Rectal smooth muscle tissue (tissue), 1 donor: ENCODE results near the gene MYLIP.

ENCODE experiments used
- H3K27ac ChIP-seq: one replicate; pipeline ENCODE4 v1.7.0; 2013; ENCODE audit warnings: low read depth, low read length, inconsistent platforms
- H3K27me3 ChIP-seq: one replicate; pipeline ENCODE4 v1.7.0; 2013; ENCODE audit warnings: low read length; ENCODE audit not compliant: control insufficient read depth, insufficient read depth
- H3K36me3 ChIP-seq: one replicate; pipeline ENCODE4 v1.7.0; 2013; ENCODE audit warnings: low read length; ENCODE audit not compliant: control insufficient read depth, insufficient read depth
- H3K4me1 ChIP-seq: one replicate; pipeline ENCODE4 v1.7.0; 2013; ENCODE audit warnings: low read length; ENCODE audit not compliant: control insufficient read depth, insufficient read depth
- H3K4me3 ChIP-seq: one replicate; pipeline ENCODE4 v1.7.0; 2013; ENCODE audit warnings: low read length
- H3K9ac ChIP-seq: one replicate; pipeline ENCODE4 v1.7.0; 2013; ENCODE audit warnings: low read length

The MYLIP gene

DNA sequence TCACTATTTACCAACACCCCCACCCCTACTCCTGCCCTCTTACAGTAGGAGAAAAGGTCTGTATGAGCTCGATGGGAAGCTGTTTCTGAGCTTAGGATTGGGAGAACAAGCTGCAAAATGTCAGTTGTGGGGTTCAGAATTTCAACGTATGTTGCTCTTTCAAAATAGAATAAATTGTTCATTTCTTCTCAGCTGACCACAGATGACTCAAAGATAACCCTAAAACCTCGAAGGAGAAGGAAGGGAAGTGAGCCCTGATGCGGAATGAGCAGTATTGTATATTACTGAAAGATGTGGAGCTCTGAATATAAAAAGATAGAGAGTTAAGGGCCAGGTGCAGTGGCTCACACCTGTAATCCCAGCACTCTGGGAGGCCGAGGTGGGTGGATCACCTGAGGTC lies 35.9 kb upstream of the MYLIP start:
- H3K4me1 ChIP-seq = no peaks in the 10 kb centered on the region
- no peak overlapping the region for H3K27ac ChIP-seq

DNA sequence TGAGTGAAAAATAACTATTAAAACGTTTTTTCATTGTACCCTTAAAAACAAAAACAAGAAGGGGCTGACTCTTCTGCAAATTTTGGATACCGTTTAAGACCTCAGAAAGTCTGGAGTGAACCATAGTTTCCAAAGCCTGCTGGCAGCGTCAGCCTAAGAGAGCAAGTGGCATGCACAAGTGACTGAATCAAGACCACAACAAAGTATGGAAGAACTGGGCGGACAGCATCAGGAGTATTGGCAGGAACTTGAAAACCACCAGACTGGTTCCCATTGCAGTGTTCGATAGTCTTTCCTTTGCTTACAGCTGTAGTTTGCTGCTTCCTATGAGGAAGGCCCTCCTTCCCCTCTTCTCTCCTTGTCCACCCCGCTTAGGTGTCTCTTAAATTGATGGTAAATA lies 33.7 kb upstream of the MYLIP start:
- H3K4me1 ChIP-seq = no peaks in the 10 kb centered on the region
- H3K4me3 ChIP-seq = no peak overlapping the region
- no peaks in the 10 kb centered on the region for H3K27me3 ChIP-seq
- no peak overlapping the region for H3K27ac ChIP-seq
- H3K9ac ChIP-seq = no peak overlapping the region
- H3K36me3 ChIP-seq = no peaks in the 10 kb centered on the region

More for the DNA sequence above, 35.9 kb upstream of the MYLIP start:
- Histone ChIP-seq H3K4me3 (no peak overlapping the region), H3K27me3 (no peaks in the 10 kb centered on the region), H3K36me3 (no peaks in the 10 kb centered on the region), H3K9ac (no peak overlapping the region)

DNA sequence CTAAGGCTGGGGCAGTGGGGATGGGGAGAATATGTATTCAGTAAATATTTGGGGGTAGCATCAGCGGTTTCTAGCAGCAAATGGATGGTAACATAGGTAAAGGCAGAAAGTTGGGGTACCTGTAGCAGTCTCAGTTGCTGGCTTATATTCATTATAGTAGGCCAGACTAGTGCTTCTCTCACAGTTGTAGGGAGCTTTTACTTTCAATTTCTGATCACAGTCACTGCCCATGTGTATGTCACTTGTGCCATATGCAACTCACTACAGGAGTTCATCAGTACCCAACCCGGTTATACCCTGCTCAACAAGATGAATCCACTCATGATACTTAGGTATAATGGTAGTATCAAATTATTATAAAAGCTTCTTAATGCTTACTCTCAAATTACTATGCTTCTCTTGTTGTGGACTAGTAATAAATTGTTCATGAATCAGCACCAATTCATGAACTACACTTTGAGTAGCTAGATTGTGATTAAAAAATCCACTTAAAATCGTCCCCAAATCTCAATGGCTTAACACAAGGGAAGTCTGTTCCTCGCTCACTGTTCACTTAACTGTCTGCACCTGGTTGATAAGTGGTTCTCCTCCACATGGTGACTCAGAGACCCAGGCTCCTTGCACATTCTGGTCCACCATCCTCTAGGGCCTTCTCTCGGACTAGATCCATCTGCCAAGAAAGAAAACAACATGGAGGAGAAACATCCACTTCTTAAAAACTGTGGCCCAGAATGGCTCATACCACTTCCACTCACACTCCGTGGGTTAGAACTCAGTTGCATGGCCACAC lies 31.3 kb upstream of the MYLIP start:
- H3K9ac ChIP-seq = no peak overlapping the region
- no peak overlapping the region for H3K4me3 ChIP-seq
- no peak overlapping the region for H3K27ac ChIP-seq
- H3K27me3 ChIP-seq = no peaks in the 10 kb centered on the region
- no peaks in the 10 kb centered on the region for H3K4me1 ChIP-seq
- no peaks in the 10 kb centered on the region for H3K36me3 ChIP-seq

DNA sequence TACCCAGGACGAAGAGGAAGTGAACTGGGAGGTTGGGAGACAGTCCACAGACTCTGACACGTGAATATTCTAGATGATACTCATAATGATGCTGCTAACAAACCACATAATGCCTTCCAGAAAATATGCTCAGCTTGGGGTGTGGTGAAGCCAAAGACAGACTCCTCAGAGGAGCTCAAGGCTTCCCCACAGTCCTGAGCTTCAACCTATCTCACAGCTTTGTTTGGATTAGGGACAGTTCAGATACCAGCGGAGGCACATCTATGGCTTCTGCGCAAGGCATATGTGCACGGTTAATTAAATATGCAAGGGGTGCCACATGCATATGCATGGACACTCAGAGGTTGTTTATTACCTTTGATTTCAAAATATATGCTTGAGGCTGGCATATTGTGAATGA lies 30.7 kb upstream of the MYLIP start:
- Histone ChIP-seq H3K9ac (no peak overlapping the region), H3K27me3 (no peaks in the 10 kb centered on the region), H3K27ac (no peak overlapping the region), H3K4me1 (no peaks in the 10 kb centered on the region), H3K36me3 (no peaks in the 10 kb centered on the region), H3K4me3 (no peak overlapping the region)

DNA sequence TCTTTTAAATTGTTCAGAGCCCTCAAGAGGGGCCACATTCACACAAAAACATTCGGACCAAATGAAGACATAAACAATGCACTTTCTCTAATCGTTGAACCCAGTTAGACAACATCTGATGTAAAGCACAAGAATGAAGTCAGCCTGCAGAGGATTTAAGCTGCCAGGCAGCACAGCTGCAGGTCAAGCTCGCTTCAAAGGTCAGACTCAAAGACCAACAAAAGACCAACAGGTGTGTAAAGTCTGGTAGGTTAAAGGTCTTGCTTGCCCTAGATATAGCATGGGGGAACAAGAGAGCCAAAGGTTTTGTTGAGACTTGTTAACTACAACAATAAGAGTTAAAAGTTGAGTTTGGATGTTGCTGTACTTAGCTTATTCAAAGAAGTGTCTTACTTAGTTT lies 26.7 kb upstream of the MYLIP start:
- Histone ChIP-seq H3K36me3 (no peaks in the 10 kb centered on the region), H3K4me3 (no peak overlapping the region), H3K27me3 (no peaks in the 10 kb centered on the region), H3K27ac (no peak overlapping the region), H3K4me1 (no peaks in the 10 kb centered on the region), H3K9ac (no peak overlapping the region)

DNA sequence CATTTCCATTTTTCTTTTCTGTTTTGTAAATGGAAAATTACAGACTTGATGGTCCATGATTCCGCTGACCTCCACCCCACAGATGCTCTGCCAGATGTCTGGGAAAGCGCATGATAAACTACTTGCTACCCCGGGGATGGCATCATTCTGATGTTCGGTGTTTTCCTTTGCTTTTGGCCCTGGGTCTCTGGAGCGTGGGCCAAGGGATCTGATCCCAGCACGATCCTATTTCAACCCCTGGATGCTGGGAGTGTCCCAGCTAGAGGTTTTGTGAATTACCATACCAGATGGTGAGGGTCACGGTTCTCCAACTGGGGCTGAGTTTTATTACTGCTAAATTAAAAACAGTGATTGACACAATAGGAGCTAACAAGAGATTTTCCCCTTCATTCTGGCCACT lies 25.2 kb upstream of the MYLIP start:
- no peaks in the 10 kb centered on the region for H3K27me3 ChIP-seq
- no peak overlapping the region for H3K4me3 ChIP-seq
- no peaks in the 10 kb centered on the region for H3K36me3 ChIP-seq
- H3K4me1 ChIP-seq = no peaks in the 10 kb centered on the region
- no peak overlapping the region for H3K9ac ChIP-seq
- H3K27ac ChIP-seq = no peak overlapping the region

DNA sequence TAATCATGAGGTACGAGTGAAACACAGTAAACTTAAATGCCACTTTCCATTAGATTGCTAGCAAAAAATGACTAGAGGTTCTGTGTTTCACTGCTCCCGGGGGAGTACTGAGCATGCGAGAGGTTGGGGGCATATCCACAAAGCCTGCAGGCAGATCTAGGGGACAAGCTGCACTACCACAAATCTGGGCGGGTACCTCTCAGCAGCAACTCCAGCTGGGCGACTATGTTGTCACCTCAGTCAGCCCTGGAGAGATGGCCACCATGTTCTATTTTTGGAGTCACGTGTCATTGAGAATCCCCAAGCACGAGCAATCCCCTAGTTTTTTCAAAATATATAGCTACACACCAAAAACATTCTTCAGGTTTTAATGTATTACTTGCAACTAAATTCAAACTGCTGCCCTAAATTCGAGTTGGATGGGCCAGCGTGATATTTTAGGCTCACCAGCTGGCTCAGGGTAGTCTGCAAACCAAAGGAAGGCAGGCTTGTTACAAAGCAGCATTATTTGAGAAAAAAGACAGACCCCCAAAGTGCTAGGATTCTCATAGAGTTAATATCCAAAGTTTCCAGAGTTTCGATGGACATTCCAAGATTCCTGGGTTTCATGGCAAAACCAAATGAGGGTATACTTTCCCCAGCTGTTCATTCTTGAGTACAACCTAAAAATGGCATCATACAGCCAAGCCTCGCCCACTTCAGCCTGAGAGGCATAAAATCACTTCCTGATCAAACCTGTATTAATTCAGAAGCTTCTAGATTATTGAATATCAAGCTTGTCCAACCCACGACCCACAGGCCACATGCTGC lies 24.1 kb upstream of the MYLIP start:
- Histone ChIP-seq H3K9ac (no peak overlapping the region), H3K27me3 (no peaks in the 10 kb centered on the region), H3K4me1 (no peaks in the 10 kb centered on the region), H3K36me3 (no peaks in the 10 kb centered on the region), H3K4me3 (no peak overlapping the region), H3K27ac (no peak overlapping the region)

DNA sequence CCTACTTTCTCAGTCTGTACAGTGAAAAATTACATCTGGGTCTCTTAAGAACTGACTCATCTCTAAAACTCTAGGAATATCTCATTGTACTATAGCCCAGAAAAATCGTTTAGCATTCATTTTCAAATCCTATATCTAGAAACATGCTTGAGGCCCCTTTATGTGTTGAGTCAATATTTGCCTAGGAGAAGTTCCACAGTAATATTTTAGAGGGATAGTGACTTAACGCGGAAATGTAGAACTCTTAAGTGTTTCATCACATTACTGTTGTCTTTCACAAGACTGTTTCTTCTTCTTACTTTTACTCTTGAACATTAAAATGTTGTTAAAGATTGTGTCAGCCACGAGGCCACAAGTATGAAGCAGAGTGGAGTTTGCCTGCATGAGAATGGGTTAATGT lies 23.0 kb upstream of the MYLIP start:
- Histone ChIP-seq H3K4me3 (no peak overlapping the region), H3K4me1 (no peaks in the 10 kb centered on the region), H3K36me3 (no peaks in the 10 kb centered on the region), H3K9ac (no peak overlapping the region), H3K27ac (no peak overlapping the region), H3K27me3 (no peaks in the 10 kb centered on the region)

DNA sequence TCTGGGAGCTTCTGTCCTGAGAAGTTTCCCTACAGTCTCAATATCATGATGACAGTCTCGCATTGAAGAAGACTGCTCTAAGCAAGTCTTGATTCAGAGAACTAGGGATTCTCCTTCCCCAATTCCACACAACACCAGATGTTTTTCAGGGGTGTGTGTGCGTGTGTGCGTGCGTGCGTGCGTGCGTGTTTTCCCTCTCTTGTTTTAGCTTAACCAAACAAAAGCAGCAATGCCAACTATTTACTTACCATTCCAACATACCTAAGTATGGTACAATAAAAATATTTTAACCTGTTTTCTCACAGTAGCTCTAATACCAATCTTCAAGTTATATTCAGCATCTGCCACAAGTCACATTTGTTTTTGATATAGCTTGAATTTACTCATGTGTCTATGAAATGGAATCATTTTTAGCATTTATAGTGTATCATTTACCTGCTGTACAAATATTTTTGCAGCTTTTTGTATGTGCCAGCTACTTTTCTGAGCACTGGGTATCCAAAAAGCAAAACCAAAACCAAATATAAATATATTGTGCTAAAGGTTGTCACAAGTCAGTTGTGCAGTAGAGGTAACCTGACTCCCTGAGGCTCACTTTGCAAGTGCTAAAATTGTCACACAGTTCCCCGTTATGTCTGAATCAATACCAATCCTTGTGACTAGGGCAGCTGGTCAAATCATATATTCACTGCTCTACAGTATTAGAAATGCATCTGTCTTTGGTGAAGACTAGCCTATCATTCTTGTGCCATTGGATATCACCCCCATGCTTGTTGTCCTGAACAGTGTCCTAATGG lies 21.7 kb upstream of the MYLIP start:
- Histone ChIP-seq H3K36me3 (no peaks in the 10 kb centered on the region), H3K4me3 (no peak overlapping the region), H3K4me1 (no peaks in the 10 kb centered on the region), H3K27me3 (no peaks in the 10 kb centered on the region), H3K27ac (no peak overlapping the region), H3K9ac (no peak overlapping the region)

DNA sequence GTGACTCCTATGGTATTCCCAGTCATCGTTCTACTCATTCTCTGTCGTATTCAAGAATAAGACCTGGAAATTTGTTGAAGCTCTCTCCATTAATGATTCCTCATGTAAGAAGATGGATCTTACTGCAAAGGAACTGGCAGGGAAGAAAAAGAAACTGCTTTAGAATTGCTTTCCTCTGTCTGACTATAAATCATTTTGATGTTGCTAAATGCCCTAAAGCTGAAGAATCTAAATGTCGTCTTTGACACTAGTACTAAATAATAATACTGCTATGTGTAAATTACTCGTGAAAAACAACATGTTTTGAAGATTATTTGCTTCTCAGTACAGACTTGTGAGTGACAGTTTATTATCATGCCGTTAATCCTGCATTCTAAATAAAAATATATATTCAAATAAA lies 20.5 kb upstream of the MYLIP start:
- Histone ChIP-seq H3K4me3 (no peak overlapping the region), H3K4me1 (no peaks in the 10 kb centered on the region), H3K36me3 (no peaks in the 10 kb centered on the region), H3K27ac (no peak overlapping the region), H3K27me3 (no peaks in the 10 kb centered on the region), H3K9ac (no peak overlapping the region)

DNA sequence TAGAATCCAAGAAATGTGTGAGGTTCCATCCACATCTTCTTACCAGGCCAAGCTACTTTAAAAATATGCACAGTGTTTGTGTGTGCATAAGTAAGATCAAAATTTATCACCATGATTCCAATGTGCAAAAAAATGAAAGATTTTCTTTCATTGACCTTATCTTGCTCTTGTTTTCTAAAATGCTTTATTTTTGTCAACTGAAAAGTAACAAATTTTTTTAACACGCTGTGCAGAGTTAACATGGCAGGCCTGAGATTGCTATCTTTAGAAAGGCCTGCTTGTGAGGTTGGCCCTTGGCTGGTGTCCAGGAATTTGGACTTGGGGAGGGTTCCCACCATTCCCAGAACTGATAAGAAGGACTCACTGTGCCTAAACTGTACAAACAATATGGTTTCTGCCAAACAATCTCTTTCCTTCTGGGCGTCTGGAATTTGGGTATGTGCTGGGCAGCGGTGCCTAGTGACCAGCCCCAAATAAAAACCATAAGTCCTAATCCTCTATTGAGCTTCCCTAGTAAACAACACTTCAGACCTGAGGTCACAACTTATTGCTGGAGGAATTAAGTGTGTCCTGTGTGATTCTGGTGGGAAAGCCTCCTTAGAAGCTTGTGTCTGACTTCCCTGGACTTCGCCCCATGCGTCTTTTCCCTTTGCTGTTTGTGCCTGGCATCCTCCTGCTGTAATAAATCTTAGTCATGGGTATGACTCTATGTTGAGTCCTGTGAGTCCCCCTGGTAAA lies 19.8 kb upstream of the MYLIP start:
- H3K4me3 ChIP-seq = no peak overlapping the region
- no peaks in the 10 kb centered on the region for H3K27me3 ChIP-seq
- no peaks in the 10 kb centered on the region for H3K36me3 ChIP-seq
- no peak overlapping the region for H3K9ac ChIP-seq
- H3K27ac ChIP-seq = no peak overlapping the region
- no peaks in the 10 kb centered on the region for H3K4me1 ChIP-seq
